Measurements from ENCODE around the gene SLC25A51. TPM values are rescaled to one million over a fixed set of nuclear protein-coding genes. Genes with fewer than 3 reads are reported as not detected.
A peak's percentile ranks its signal among the peaks of the same experiment; 100 is the strongest.

Gene SLC25A51
- total RNA-seq, 1 donor from 2014 or later, result 23.8 TPM

- H3K9me3 ChIP-seq, result no peaks in the 10 kb centered on the region
- intact Hi-C loops (cut with DNase I), result no loop called here
- H3K4me1 ChIP-seq, result peaks cover 28% of the 10 kb centered on the region
- H3K4me3 ChIP-seq, result no peak overlapping the region
- H3K36me3 ChIP-seq, result no peaks in the 10 kb centered on the region
- ATAC-seq, result no peak
- no peaks in the 10 kb centered on the region for H3K27me3 ChIP-seq (ENCODE audit: low read depth)
- no peak for DNase-seq
- no peak overlapping the region for H3K27ac ChIP-seq
- TF ChIP-seq CTCF (IDR thresholded peaks at IDR 0.05), result no peak
Observed at GRCh38 chr9:37936376-37936775, 32.4 kb upstream of the SLC25A51 start.

DNA sequence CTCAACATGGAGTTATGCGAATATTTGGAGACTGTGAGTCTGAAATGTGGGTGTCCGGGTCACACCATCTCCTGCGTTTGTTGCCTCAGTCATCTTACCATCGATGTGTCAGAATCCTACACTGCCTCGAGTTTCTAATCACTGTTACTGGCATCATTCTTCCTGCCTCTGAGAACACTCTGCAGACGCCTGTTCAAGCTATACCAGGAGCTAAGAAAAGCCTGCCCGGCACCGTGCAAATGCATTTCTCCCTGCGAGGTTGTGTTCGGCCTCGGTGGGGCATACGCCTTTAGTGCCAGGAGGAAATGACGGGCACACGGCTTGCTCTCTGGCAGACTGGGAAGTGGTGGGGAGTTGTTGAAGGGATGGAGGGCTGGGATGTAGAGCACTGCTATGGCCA, 31.2 kb upstream of the SLC25A51 start:
- intact Hi-C loops (cut with DNase I), result no loop called here
- DNase-seq (peak; percentile 30), ATAC-seq (no peak)
- Histone ChIP-seq H3K9me3 (no peaks in the 10 kb centered on the region), H3K27me3 (ENCODE audit: low read depth) (no peaks in the 10 kb centered on the region), H3K4me3 (no peak overlapping the region), H3K36me3 (no peaks in the 10 kb centered on the region), H3K4me1 (peaks cover 28% of the 10 kb centered on the region), H3K27ac (no peak overlapping the region)
- TF ChIP-seq CTCF (IDR thresholded peaks at IDR 0.05), result no peak

DNA sequence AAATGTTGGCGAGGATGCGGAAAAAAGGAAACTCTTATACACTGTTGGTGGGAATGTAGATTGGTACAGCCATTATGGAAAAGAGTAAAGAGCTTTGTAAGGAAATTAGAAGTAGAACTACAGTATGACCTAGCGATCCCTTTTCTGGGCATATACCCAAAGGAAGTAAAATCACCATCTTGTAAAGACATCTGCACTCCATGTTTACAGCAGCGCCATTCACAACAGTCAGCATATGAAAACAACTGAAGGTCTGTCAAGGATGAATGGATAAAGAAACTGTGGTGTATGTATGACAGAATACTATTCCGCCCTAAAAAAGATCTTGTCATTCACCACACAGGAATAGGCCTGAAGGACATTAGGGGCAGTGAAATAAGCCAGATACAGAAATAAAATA, 27.7 kb upstream of the SLC25A51 start:
- ATAC-seq, result no peak
- no peak for TF ChIP-seq CTCF (IDR thresholded peaks at IDR 0.05)
- Histone ChIP-seq H3K9me3 (no peaks in the 10 kb centered on the region), H3K27ac (no peak overlapping the region), H3K4me1 (peaks cover 4% of the 10 kb centered on the region), H3K27me3 (ENCODE audit: low read depth) (no peaks in the 10 kb centered on the region), H3K4me3 (no peak overlapping the region), H3K36me3 (peaks cover 10% of the 10 kb centered on the region)
- intact Hi-C loops (cut with DNase I), result no loop called here
- DNase-seq, result no peak

- ATAC-seq (peak in 1 of 2 donors; percentile 4), DNase-seq (peak; percentile 22)
- TF ChIP-seq CTCF (IDR thresholded peaks at IDR 0.05), result no peak
- Histone ChIP-seq H3K4me1 (peaks cover 21% of the 10 kb centered on the region), H3K36me3 (peaks cover 10% of the 10 kb centered on the region), H3K9me3 (no peaks in the 10 kb centered on the region), H3K4me3 (no peak overlapping the region), H3K27ac (no peak overlapping the region), H3K27me3 (ENCODE audit: low read depth) (no peaks in the 10 kb centered on the region)
- intact Hi-C loops (cut with DNase I), result no loop called here
Observed at GRCh38 chr9:37929441-37929895, 25.5 kb upstream of the SLC25A51 start.

- no peak overlapping the region for H3K27ac ChIP-seq
- H3K27me3 ChIP-seq (ENCODE audit: low read depth), result no peaks in the 10 kb centered on the region
- H3K4me1 ChIP-seq, result peaks cover 21% of the 10 kb centered on the region
- no peak for TF ChIP-seq CTCF (IDR thresholded peaks at IDR 0.05)
- no peak overlapping the region for H3K4me3 ChIP-seq
- ATAC-seq (peak in 1 of 2 donors; percentile 8), DNase-seq (no peak)
- H3K9me3 ChIP-seq, result no peaks in the 10 kb centered on the region
- H3K36me3 ChIP-seq, result peaks cover 10% of the 10 kb centered on the region
- intact Hi-C loops (cut with DNase I), result no loop called here
Observed at GRCh38 chr9:37928552-37929430, 24.9 kb upstream of the SLC25A51 start.
